Measurements from ENCODE around the gene BCAR3.

BCAR3 gene

GRCh38 chr1:93712741-93713140 lies 31.1 kb upstream of the BCAR3 start:
- no peak overlapping the region for H3K27ac ChIP-seq (ENCODE audit: low read depth, low read length)
- TF ChIP-seq EZH2phosphoT487 (conservative IDR thresholded peaks at IDR 0.05; ENCODE audit: low read length): no peak
- TF ChIP-seq CTCF (IDR thresholded peaks at IDR 0.05; ENCODE audit: insufficient read depth, low read length, poor library complexity, severe bottlenecking): no peak
- no peaks in the 10 kb centered on the region for H3K9me3 ChIP-seq (ENCODE audit: insufficient read depth, low read length)
- no peaks in the 10 kb centered on the region for H3K36me3 ChIP-seq (ENCODE audit: low read length)
- H3F3A ChIP-seq (ENCODE audit: insufficient read depth): no peaks in the 10 kb centered on the region
- no peak overlapping the region for H2AFZ ChIP-seq (ENCODE audit: low read depth, low read length, severe bottlenecking)
- H3K27me3 ChIP-seq (ENCODE audit: low read length): no peaks in the 10 kb centered on the region
- no peaks in the 10 kb centered on the region for H4K20me1 ChIP-seq (ENCODE audit: low read depth, low read length)
- H3K9me2 ChIP-seq (replicated peaks; ENCODE audit: insufficient read depth, low read length): no peaks in the 10 kb centered on the region
- H3K9ac ChIP-seq (ENCODE audit: low read length): no peak overlapping the region
- no peak overlapping the region for H3K4me2 ChIP-seq (ENCODE audit: low read depth, low read length, poor library complexity, severe bottlenecking)
- no peak overlapping the region for H3K4me3 ChIP-seq (ENCODE audit: insufficient read depth, low read length, poor library complexity, severe bottlenecking)
- H3K79me2 ChIP-seq (ENCODE audit: insufficient read depth, low read length): no peaks in the 10 kb centered on the region

- no peaks in the 10 kb centered on the region for H3K9me3 ChIP-seq (ENCODE audit: insufficient read depth, low read length)
- no peaks in the 10 kb centered on the region for H3K9me2 ChIP-seq (replicated peaks; ENCODE audit: insufficient read depth, low read length)
- H3K79me2 ChIP-seq (ENCODE audit: insufficient read depth, low read length): no peaks in the 10 kb centered on the region
- no peaks in the 10 kb centered on the region for H3K36me3 ChIP-seq (ENCODE audit: low read length)
- H3F3A ChIP-seq (ENCODE audit: insufficient read depth): no peaks in the 10 kb centered on the region
- no peaks in the 10 kb centered on the region for H3K27me3 ChIP-seq (ENCODE audit: low read length)
- TF ChIP-seq EZH2phosphoT487 (conservative IDR thresholded peaks at IDR 0.05; ENCODE audit: low read length) (no peak), CTCF (IDR thresholded peaks at IDR 0.05; ENCODE audit: insufficient read depth, low read length, poor library complexity, severe bottlenecking) (no peak)
- H3K27ac ChIP-seq (ENCODE audit: low read depth, low read length): no peak overlapping the region
- H2AFZ ChIP-seq (ENCODE audit: low read depth, low read length, severe bottlenecking): no peak overlapping the region
- H3K4me3 ChIP-seq (ENCODE audit: insufficient read depth, low read length, poor library complexity, severe bottlenecking): no peak overlapping the region
- no peaks in the 10 kb centered on the region for H4K20me1 ChIP-seq (ENCODE audit: low read depth, low read length)
- H3K9ac ChIP-seq (ENCODE audit: low read length): no peak overlapping the region
- H3K4me2 ChIP-seq (ENCODE audit: low read depth, low read length, poor library complexity, severe bottlenecking): no peak overlapping the region
Observed at GRCh38 chr1:93710499-93711453, 29.1 kb upstream of the BCAR3 start.

- no peaks in the 10 kb centered on the region for H3K27me3 ChIP-seq (ENCODE audit: low read length)
- no peaks in the 10 kb centered on the region for H3K79me2 ChIP-seq (ENCODE audit: insufficient read depth, low read length)
- no peaks in the 10 kb centered on the region for H3F3A ChIP-seq (ENCODE audit: insufficient read depth)
- H3K4me3 ChIP-seq (ENCODE audit: insufficient read depth, low read length, poor library complexity, severe bottlenecking): no peak overlapping the region
- no peaks in the 10 kb centered on the region for H3K9me2 ChIP-seq (replicated peaks; ENCODE audit: insufficient read depth, low read length)
- no peak overlapping the region for H3K27ac ChIP-seq (ENCODE audit: low read depth, low read length)
- no peak overlapping the region for H3K9ac ChIP-seq (ENCODE audit: low read length)
- H3K9me3 ChIP-seq (ENCODE audit: insufficient read depth, low read length): no peaks in the 10 kb centered on the region
- H3K4me2 ChIP-seq (ENCODE audit: low read depth, low read length, poor library complexity, severe bottlenecking): no peak overlapping the region
- TF ChIP-seq CTCF (IDR thresholded peaks at IDR 0.05; ENCODE audit: insufficient read depth, low read length, poor library complexity, severe bottlenecking): no peak
- TF ChIP-seq EZH2phosphoT487 (conservative IDR thresholded peaks at IDR 0.05; ENCODE audit: low read length): no peak
- H3K36me3 ChIP-seq (ENCODE audit: low read length): no peaks in the 10 kb centered on the region
- H2AFZ ChIP-seq (ENCODE audit: low read depth, low read length, severe bottlenecking): no peak overlapping the region
- no peaks in the 10 kb centered on the region for H4K20me1 ChIP-seq (ENCODE audit: low read depth, low read length)
Observed at GRCh38 chr1:93708734-93709481, 27.3 kb upstream of the BCAR3 start.

Data from SU-DHL-6 (cell line).